GM23338 (cell line): ENCODE measurements around the gene OR10G4.

Experiments used
- EZH2 ChIP-seq: fragments of 200-600 bp; sonication (generic); IDR thresholded peaks from one replicate; pipeline ENCODE4 v1.8.0; 2017; ENCODE audit warnings: antibody characterized with exemption, mild to moderate bottlenecking, low read depth; ENCODE audit not compliant: unreplicated experiment
- STAT1 ChIP-seq: IDR thresholded peaks from one replicate; pipeline ENCODE4 v1.6.1; 2016; ENCODE audit warnings: antibody characterized with exemption; ENCODE audit not compliant: unreplicated experiment

DNA sequence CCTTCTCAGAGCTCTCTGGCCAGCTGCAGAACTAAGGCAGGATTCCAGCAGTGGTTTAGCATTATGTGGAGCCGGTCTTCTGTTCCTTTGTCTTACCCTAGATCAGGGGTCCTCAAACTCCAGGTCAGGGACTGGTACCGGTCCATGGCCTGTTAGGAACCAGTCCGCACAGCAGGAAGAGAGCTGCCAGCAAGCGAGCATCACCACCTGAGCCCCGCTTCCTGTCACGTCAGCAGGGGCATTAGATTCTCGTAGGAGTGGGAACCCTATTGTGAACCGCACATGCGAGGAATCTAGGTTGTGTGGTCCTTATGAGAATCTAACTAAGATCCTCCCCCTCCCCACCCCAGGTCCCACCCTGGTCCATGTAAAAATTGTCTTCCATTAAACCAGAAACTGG, 26.8 kb downstream of the OR10G4 start:
- TF ChIP-seq STAT1 (no peak), EZH2 (no peak)
